ENCODE results near the gene SPEN.

- TF ChIP-seq CTCF (conservative IDR thresholded peaks at IDR 0.05) = no peak; the same call in 1 of the 2 replicates
- TF ChIP-seq ZFX (IDR thresholded peaks at IDR 0.05) = no peak
Observed at GRCh38 chr1:15803380-15803779, 44.1 kb upstream of the SPEN start.

Data from C4-2B (cell line).